ENCODE data around the gene PFDN5.

- TF ChIP-seq EZH2 (IDR thresholded peaks at IDR 0.05) (no peak), POLR2AphosphoS5 (IDR thresholded peaks at IDR 0.05; ENCODE audit: borderline replicate concordance, low read depth, low read length) (no peak), FOXP2 (optimal IDR thresholded peaks at IDR 0.05; ENCODE audit: control extremely low read depth, extremely low read length, insufficient read depth) (no peak)
Observed at GRCh38 chr12:53330671-53331070, 35.3 kb downstream of the PFDN5 start.
